SK-N-SH treated with all-trans-retinoic acid at 6 μM for 48 hours (cell line): ENCODE results near the gene MYOM3.

ENCODE experiments used
- ATAC-seq: fragments of 200-7000 bp; cut with Tn5 transposase; 3 replicates; pipeline ENCODE4 v1.9.1; 2020; ENCODE audit warnings: mild to moderate bottlenecking, moderate library complexity
- ARNTL ChIP-seq: fragments of 450-650 bp; formaldehyde crosslinking; IDR thresholded peaks from 2 replicates; pipeline ENCODE4 v1.5.0; 2020; ENCODE audit warnings: low read depth, mild to moderate bottlenecking, moderate library complexity, borderline replicate concordance
- BACH2 ChIP-seq: fragments of 250-450 bp; sonication (Bioruptor Pico); IDR thresholded peaks from 2 replicates; pipeline ENCODE4 v1.9.0; 2021; ENCODE audit warnings: mild to moderate bottlenecking, borderline replicate concordance
- CSDC2 ChIP-seq: fragments of 250-450 bp; sonication (Bioruptor Pico); IDR thresholded peaks from 2 replicates; pipeline ENCODE4 v1.5.0; 2020; ENCODE audit warnings: mild to moderate bottlenecking, moderate library complexity
- ESRRG ChIP-seq: fragments of 250-450 bp; sonication (Bioruptor Pico); IDR thresholded peaks from 2 replicates; pipeline ENCODE4 v1.6.1; 2021; ENCODE audit warnings: mild to moderate bottlenecking
- GLIS3 ChIP-seq: fragments of 250-450 bp; sonication (Bioruptor Pico); IDR thresholded peaks from 2 replicates; pipeline ENCODE4 v1.5.0; 2020; ENCODE audit warnings: mild to moderate bottlenecking, moderate library complexity
- ISL1 ChIP-seq: fragments of 250-450 bp; sonication (Bioruptor Pico); IDR thresholded peaks from 2 replicates; pipeline ENCODE4 v2.1.2; 2022; ENCODE audit warnings: mild to moderate bottlenecking, moderate library complexity
- OSR1 ChIP-seq: fragments of 250-450 bp; sonication (Bioruptor Pico); IDR thresholded peaks from 2 replicates; pipeline ENCODE4 v1.8.0; 2022; ENCODE audit warnings: moderate library complexity, mild to moderate bottlenecking, inconsistent platforms
- PATZ1 ChIP-seq: fragments of 250-450 bp; sonication (Bioruptor Pico); IDR thresholded peaks from 2 replicates; pipeline ENCODE4 v1.8.0; 2020; ENCODE audit warnings: mild to moderate bottlenecking, moderate library complexity, borderline replicate concordance
- PPARA ChIP-seq: fragments of 250-450 bp; sonication (Bioruptor Pico); IDR thresholded peaks from 2 replicates; pipeline ENCODE4 v1.5.0; 2020; ENCODE audit warnings: mild to moderate bottlenecking, borderline replicate concordance
- RARB ChIP-seq: fragments of 250-450 bp; sonication (Bioruptor Pico); IDR thresholded peaks from 2 replicates; pipeline ENCODE4 v1.8.0; 2021; ENCODE audit warnings: mild to moderate bottlenecking, moderate library complexity
- SNAI2 ChIP-seq: fragments of 250-450 bp; sonication (Bioruptor Pico); IDR thresholded peaks from 2 replicates; pipeline ENCODE4 v1.5.0; 2020; ENCODE audit warnings: mild to moderate bottlenecking, moderate library complexity
- TCF4 ChIP-seq: fragments of 250-450 bp; sonication (Bioruptor Pico); IDR thresholded peaks from 2 replicates; pipeline ENCODE4 v1.8.0; 2021; ENCODE audit warnings: mild to moderate bottlenecking, moderate library complexity, borderline replicate concordance
- TOX ChIP-seq: fragments of 250-450 bp; sonication (Bioruptor Pico); IDR thresholded peaks from 2 replicates; pipeline ENCODE4 v1.8.0; 2021; ENCODE audit warnings: mild to moderate bottlenecking, moderate library complexity, borderline replicate concordance
- ZC3H10 ChIP-seq: fragments of 250-450 bp; sonication (Bioruptor Pico); IDR thresholded peaks from 2 replicates; pipeline ENCODE4 v1.5.1; 2021; ENCODE audit warnings: mild to moderate bottlenecking, moderate library complexity
- ZFP3 ChIP-seq: fragments of 250-450 bp; sonication (Bioruptor Pico); IDR thresholded peaks from 2 replicates; pipeline ENCODE4 v1.5.0; 2020; ENCODE audit warnings: mild to moderate bottlenecking, moderate library complexity
- ZFP30 ChIP-seq: fragments of 450-650 bp; formaldehyde crosslinking; IDR thresholded peaks from 2 replicates; pipeline ENCODE4 v1.5.0; 2022; ENCODE audit warnings: mild to moderate bottlenecking, moderate library complexity
- ZNF565 ChIP-seq: fragments of 450-650 bp; formaldehyde crosslinking; conservative IDR thresholded peaks from 2 replicates; pipeline ENCODE4 v1.5.0; 2020; ENCODE audit warnings: low read depth, mild to moderate bottlenecking, moderate library complexity
- ZNF70 ChIP-seq: fragments of 450-650 bp; formaldehyde crosslinking; IDR thresholded peaks from 2 replicates; pipeline ENCODE4 v1.5.0; 2020; ENCODE audit warnings: mild to moderate bottlenecking, moderate library complexity
- ZNF8 ChIP-seq: fragments of 450-650 bp; formaldehyde crosslinking; IDR thresholded peaks from 2 replicates; pipeline ENCODE4 v1.5.0; 2020; ENCODE audit warnings: mild to moderate bottlenecking, moderate library complexity
- TF ChIP-seq, protein P1 (sequence below): fragments of 250-450 bp; sonication (Bioruptor Pico); IDR thresholded peaks from 2 replicates; pipeline ENCODE4 v1.8.0; 2021; ENCODE audit warnings: low read depth, mild to moderate bottlenecking, moderate library complexity, borderline replicate concordance
- TF ChIP-seq, protein P2 (sequence below): fragments of 250-450 bp; sonication (Bioruptor Pico); IDR thresholded peaks from 2 replicates; pipeline ENCODE4 v1.5.0; 2020; ENCODE audit warnings: mild to moderate bottlenecking, moderate library complexity
- TF ChIP-seq, protein P3 (sequence below): fragments of 250-450 bp; sonication (Bioruptor Pico); IDR thresholded peaks from 2 replicates; pipeline ENCODE4 v1.5.1; 2021; ENCODE audit warnings: mild to moderate bottlenecking, moderate library complexity
- TF ChIP-seq, protein P4 (sequence below): fragments of 250-450 bp; sonication (Bioruptor Pico); IDR thresholded peaks from 2 replicates; pipeline ENCODE4 v1.5.1; 2020; ENCODE audit warnings: low read depth, mild to moderate bottlenecking, moderate library complexity

Gene MYOM3

DNA sequence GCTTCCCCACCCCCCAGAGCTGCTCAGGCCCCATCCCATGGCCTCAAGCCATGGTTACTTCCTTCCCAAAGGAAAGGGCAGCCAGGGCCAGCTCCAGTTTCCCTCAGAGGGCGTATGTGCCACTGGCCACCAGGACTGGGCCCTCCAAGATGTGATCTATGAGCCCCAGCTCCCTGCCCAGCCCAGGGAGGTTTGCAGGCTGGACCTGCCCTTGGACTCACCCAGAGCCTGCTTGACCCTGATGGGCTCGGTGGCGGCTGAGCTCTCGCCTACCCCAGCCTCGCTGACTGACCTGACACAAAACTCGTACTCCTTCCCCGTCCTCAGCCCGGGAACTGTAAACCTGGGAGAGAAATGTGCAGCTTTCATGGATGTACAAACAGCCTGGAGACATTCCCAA lies 29.6 kb downstream of the MYOM3 start:
- TF ChIP-seq ZFP3 (CRISPR knock-in tag) (no peak), ISL1 (CRISPR knock-in tag) (no peak), SNAI2 (no peak), CSDC2 (CRISPR knock-in tag) (no peak), ZNF565 (CRISPR knock-in tag) (no peak), ARNTL (CRISPR knock-in tag) (no peak), TOX (CRISPR knock-in tag) (no peak), ESRRG (CRISPR knock-in tag) (no peak), RARB (no peak), PATZ1 (CRISPR knock-in tag) (no peak), ZNF70 (CRISPR knock-in tag) (no peak), TCF4 (no peak), ZC3H10 (CRISPR knock-in tag) (no peak), BACH2 (CRISPR knock-in tag) (no peak)
- TF ChIP-seq, protein P1, sequence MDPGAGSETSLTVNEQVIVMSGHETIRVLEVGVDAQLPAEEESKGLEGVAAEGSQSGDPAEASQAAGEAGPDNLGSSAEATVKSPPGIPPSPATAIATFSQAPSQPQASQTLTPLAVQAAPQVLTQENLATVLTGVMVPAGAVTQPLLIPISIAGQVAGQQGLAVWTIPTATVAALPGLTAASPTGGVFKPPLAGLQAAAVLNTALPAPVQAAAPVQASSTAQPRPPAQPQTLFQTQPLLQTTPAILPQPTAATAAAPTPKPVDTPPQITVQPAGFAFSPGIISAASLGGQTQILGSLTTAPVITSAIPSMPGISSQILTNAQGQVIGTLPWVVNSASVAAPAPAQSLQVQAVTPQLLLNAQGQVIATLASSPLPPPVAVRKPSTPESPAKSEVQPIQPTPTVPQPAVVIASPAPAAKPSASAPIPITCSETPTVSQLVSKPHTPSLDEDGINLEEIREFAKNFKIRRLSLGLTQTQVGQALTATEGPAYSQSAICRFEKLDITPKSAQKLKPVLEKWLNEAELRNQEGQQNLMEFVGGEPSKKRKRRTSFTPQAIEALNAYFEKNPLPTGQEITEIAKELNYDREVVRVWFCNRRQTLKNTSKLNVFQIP (CRISPR knock-in tag) = no peak
- TF ChIP-seq, protein P2, sequence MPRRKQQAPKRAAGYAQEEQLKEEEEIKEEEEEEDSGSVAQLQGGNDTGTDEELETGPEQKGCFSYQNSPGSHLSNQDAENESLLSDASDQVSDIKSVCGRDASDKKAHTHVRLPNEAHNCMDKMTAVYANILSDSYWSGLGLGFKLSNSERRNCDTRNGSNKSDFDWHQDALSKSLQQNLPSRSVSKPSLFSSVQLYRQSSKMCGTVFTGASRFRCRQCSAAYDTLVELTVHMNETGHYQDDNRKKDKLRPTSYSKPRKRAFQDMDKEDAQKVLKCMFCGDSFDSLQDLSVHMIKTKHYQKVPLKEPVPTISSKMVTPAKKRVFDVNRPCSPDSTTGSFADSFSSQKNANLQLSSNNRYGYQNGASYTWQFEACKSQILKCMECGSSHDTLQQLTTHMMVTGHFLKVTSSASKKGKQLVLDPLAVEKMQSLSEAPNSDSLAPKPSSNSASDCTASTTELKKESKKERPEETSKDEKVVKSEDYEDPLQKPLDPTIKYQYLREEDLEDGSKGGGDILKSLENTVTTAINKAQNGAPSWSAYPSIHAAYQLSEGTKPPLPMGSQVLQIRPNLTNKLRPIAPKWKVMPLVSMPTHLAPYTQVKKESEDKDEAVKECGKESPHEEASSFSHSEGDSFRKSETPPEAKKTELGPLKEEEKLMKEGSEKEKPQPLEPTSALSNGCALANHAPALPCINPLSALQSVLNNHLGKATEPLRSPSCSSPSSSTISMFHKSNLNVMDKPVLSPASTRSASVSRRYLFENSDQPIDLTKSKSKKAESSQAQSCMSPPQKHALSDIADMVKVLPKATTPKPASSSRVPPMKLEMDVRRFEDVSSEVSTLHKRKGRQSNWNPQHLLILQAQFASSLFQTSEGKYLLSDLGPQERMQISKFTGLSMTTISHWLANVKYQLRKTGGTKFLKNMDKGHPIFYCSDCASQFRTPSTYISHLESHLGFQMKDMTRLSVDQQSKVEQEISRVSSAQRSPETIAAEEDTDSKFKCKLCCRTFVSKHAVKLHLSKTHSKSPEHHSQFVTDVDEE (CRISPR knock-in tag) = no peak
- TF ChIP-seq, protein P3, sequence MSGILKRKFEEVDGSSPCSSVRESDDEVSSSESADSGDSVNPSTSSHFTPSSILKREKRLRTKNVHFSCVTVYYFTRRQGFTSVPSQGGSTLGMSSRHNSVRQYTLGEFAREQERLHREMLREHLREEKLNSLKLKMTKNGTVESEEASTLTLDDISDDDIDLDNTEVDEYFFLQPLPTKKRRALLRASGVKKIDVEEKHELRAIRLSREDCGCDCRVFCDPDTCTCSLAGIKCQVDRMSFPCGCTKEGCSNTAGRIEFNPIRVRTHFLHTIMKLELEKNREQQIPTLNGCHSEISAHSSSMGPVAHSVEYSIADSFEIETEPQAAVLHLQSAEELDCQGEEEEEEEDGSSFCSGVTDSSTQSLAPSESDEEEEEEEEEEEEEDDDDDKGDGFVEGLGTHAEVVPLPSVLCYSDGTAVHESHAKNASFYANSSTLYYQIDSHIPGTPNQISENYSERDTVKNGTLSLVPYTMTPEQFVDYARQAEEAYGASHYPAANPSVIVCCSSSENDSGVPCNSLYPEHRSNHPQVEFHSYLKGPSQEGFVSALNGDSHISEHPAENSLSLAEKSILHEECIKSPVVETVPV (CRISPR knock-in tag) = no peak
- TF ChIP-seq, protein P4, sequence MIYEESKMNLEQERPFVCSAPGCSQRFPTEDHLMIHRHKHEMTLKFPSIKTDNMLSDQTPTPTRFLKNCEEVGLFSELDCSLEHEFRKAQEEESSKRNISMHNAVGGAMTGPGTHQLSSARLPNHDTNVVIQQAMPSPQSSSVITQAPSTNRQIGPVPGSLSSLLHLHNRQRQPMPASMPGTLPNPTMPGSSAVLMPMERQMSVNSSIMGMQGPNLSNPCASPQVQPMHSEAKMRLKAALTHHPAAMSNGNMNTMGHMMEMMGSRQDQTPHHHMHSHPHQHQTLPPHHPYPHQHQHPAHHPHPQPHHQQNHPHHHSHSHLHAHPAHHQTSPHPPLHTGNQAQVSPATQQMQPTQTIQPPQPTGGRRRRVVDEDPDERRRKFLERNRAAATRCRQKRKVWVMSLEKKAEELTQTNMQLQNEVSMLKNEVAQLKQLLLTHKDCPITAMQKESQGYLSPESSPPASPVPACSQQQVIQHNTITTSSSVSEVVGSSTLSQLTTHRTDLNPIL (CRISPR knock-in tag) = no peak
- ATAC-seq = no peak

DNA sequence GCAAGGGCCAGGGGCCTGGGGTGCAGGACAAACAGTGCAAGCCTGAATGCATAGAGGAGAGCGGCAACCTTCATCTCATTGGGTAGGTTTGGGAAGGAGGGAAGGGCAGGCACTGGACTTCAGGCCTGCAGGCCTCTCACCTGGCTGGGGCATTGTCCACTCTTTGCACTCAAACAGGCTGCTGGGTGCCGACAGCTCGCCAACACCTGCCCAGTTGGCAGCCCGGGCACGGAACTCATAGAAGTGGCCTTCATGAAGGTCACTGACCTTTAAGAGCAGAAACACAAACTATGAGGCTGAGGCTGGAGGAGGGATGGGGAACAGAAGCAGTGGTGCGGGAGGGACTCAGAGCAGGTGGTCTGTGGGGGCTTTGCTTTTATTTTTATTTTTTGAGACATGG lies 30.7 kb downstream of the MYOM3 start:
- no peak for ATAC-seq
- no peak for TF ChIP-seq PPARA (CRISPR knock-in tag)

DNA sequence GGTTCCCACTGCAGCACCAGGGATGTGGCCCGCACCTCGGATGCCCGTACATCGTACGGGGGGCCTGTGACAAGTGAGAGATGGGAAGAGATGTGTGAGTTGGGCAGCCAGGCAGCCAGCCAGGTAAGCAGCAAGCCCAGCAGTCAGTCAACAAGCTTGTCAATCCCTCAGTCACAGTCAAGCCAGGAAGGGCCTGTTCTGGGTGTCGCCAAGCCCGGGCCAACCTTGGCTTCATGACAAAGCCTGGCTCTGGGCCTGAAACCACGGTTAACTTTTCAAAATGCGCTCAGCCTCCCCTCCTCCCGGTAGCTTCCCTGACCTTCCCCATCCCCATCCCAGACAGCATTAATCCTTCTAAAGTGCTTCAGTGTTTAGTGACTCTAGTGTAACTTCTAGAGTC lies 31.8 kb downstream of the MYOM3 start:
- TF ChIP-seq ZC3H10 (CRISPR knock-in tag) = no peak
- no peak for TF ChIP-seq ZFP30 (CRISPR knock-in tag)
- no peak for TF ChIP-seq ARNTL (CRISPR knock-in tag)
- TF ChIP-seq BACH2 (CRISPR knock-in tag) = no peak
- TF ChIP-seq OSR1 (CRISPR knock-in tag) = no peak
- no peak for TF ChIP-seq ZNF70 (CRISPR knock-in tag)
- no peak for TF ChIP-seq ZNF8 (CRISPR knock-in tag)
- no peak for TF ChIP-seq PPARA (CRISPR knock-in tag)
- TF ChIP-seq, protein P2 (CRISPR knock-in tag) = no peak
- TF ChIP-seq GLIS3 (CRISPR knock-in tag) = no peak
- no peak for TF ChIP-seq ZFP3 (CRISPR knock-in tag)
- no peak for TF ChIP-seq TOX (CRISPR knock-in tag)
- TF ChIP-seq PATZ1 (CRISPR knock-in tag) = no peak
- no peak for TF ChIP-seq ZNF565 (CRISPR knock-in tag)
- TF ChIP-seq CSDC2 (CRISPR knock-in tag) = no peak
- ATAC-seq = no peak
